ENCODE data around the gene MAP1LC3B2.

The MAP1LC3B2 gene

GRCh38 chr12:116558280-116559161 is 660 bp upstream of the MAP1LC3B2 start:
- no peak overlapping the region for H3K23ac ChIP-seq (ENCODE audit: low read length in 2 of 2)
- H3K4me3 ChIP-seq (ENCODE audit: insufficient read depth in 1 of 2, low read depth in 1 of 2, low read length in 2 of 2): no peak overlapping the region
- no peak overlapping the region for H2BK5ac ChIP-seq (ENCODE audit: low read depth, low read length, poor library complexity, severe bottlenecking)
- no peak for DNase-seq
- peak overlapping the region in 1 of 2 experiments; percentile 41 for H3K4ac ChIP-seq (ENCODE audit: low read depth in 1 of 2, low read length in 2 of 2)
- no peaks in the 10 kb centered on the region for H3K79me1 ChIP-seq (replicated peaks; ENCODE audit: low read length, poor library complexity, severe bottlenecking)
- H3K4me1 ChIP-seq (ENCODE audit: control insufficient read depth, insufficient read depth, low read depth, low read length): peaks cover 11% of the 10 kb centered on the region
- WGBS: 94% methylated on average over 21 of the region's 21 CpGs
- H2AFZ ChIP-seq (ENCODE audit: low read depth, low read length): no peak overlapping the region
- H3K4me2 ChIP-seq (ENCODE audit: low read length, poor library complexity, severe bottlenecking): no peak overlapping the region
- no peak overlapping the region for H3K27ac ChIP-seq (ENCODE audit: low read length, poor library complexity, severe bottlenecking)
- peak overlapping the region; percentile 72 to 84 for H2BK12ac ChIP-seq (ENCODE audit: low read length in 2 of 2)
- H3K18ac ChIP-seq (ENCODE audit: low read depth in 1 of 2, low read length in 2 of 2): peak overlapping the region; percentile 31 to 64
- peak overlapping the region; percentile 73 for H4K8ac ChIP-seq (ENCODE audit: low read length)
- H3K9ac ChIP-seq (ENCODE audit: low read length): peak overlapping the region; percentile 71
- H2BK15ac ChIP-seq (ENCODE audit: low read depth, poor library complexity, severe bottlenecking): no peak overlapping the region
- H3K36me3 ChIP-seq (ENCODE audit: control insufficient read depth in 1 of 2, insufficient read depth in 2 of 2, low read depth in 1 of 2, low read length in 2 of 2): no peaks in the 10 kb centered on the region
- no peak overlapping the region for H3K14ac ChIP-seq (ENCODE audit: low read length in 2 of 2)
- H2BK120ac ChIP-seq (ENCODE audit: low read depth, low read length): no peak overlapping the region
- H3K27me3 ChIP-seq (ENCODE audit: control insufficient read depth in 1 of 2, insufficient read depth in 1 of 2, low read length in 2 of 2): no peaks in the 10 kb centered on the region
- peak overlapping the region; percentile 19 for H4K91ac ChIP-seq (ENCODE audit: low read length)
- H3K9me3 ChIP-seq (ENCODE audit: control insufficient read depth, low read length): peaks cover 6% of the 10 kb centered on the region
- H2AK5ac ChIP-seq (ENCODE audit: low read length, severe bottlenecking): peak overlapping the region; percentile 29

GRCh38 chr12:116561181-116561821 is 2.1 kb downstream of the MAP1LC3B2 start:
- H2BK120ac ChIP-seq (ENCODE audit: low read depth, low read length): no peak overlapping the region
- no peak overlapping the region for H3K14ac ChIP-seq (ENCODE audit: low read length in 2 of 2)
- WGBS: 75% methylated on average over 6 of the region's 6 CpGs
- peak overlapping the region in 1 of 2 experiments; percentile 49 for H2BK12ac ChIP-seq (ENCODE audit: low read length in 2 of 2)
- H2BK15ac ChIP-seq (ENCODE audit: low read depth, poor library complexity, severe bottlenecking): no peak overlapping the region
- H4K91ac ChIP-seq (ENCODE audit: low read length): peak overlapping the region; percentile 2
- no peak overlapping the region for H2AFZ ChIP-seq (ENCODE audit: low read depth, low read length)
- no peak overlapping the region for H3K9ac ChIP-seq (ENCODE audit: low read length)
- H3K4me3 ChIP-seq (ENCODE audit: insufficient read depth in 1 of 2, low read depth in 1 of 2, low read length in 2 of 2): no peak overlapping the region
- H3K23ac ChIP-seq (ENCODE audit: low read length in 2 of 2): no peak overlapping the region
- H3K27me3 ChIP-seq (ENCODE audit: control insufficient read depth in 1 of 2, insufficient read depth in 1 of 2, low read length in 2 of 2): no peaks in the 10 kb centered on the region
- H3K9me3 ChIP-seq (ENCODE audit: control insufficient read depth, low read length): peaks cover 22% of the 10 kb centered on the region
- peak overlapping the region; percentile 55 for H2AK5ac ChIP-seq (ENCODE audit: low read length, severe bottlenecking)
- DNase-seq: no peak
- no peaks in the 10 kb centered on the region for H3K36me3 ChIP-seq (ENCODE audit: control insufficient read depth in 1 of 2, insufficient read depth in 2 of 2, low read depth in 1 of 2, low read length in 2 of 2)
- H4K8ac ChIP-seq (ENCODE audit: low read length): no peak overlapping the region
- no peaks in the 10 kb centered on the region for H3K79me1 ChIP-seq (replicated peaks; ENCODE audit: low read length, poor library complexity, severe bottlenecking)
- H3K18ac ChIP-seq (ENCODE audit: low read depth in 1 of 2, low read length in 2 of 2): no peak overlapping the region
- H3K27ac ChIP-seq (ENCODE audit: low read length, poor library complexity, severe bottlenecking): no peak overlapping the region
- peaks cover 11% of the 10 kb centered on the region for H3K4me1 ChIP-seq (ENCODE audit: control insufficient read depth, insufficient read depth, low read depth, low read length)
- H3K4ac ChIP-seq (ENCODE audit: low read depth in 1 of 2, low read length in 2 of 2): no peak overlapping the region
- no peak overlapping the region for H2BK5ac ChIP-seq (ENCODE audit: low read depth, low read length, poor library complexity, severe bottlenecking)
- no peak overlapping the region for H3K4me2 ChIP-seq (ENCODE audit: low read length, poor library complexity, severe bottlenecking)

DNA sequence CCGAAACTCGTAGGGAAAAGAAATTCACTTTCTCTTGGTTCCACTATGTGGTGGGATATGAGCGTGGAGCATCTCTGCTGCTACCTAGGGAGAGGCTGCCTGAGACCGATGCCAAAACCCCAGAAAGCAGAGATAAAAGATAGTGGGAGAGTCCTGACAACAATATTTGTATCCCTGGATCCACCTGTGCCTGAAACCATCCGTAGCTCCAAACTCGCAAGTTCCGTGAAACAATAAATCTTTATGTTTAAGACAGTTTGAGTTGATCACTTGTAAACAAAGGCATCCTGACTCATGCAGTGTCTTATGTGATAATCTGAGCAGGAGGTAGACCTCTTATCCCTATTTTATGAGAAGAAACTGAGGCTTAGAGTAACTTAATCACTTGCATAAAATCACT is 2.9 kb downstream of the MAP1LC3B2 start:
- DNase-seq: no peak
- Histone ChIP-seq H2BK12ac (ENCODE audit: low read length in 2 of 2) (no peak overlapping the region), H3K27me3 (ENCODE audit: control insufficient read depth in 1 of 2, insufficient read depth in 1 of 2, low read length in 2 of 2) (no peaks in the 10 kb centered on the region), H4K91ac (ENCODE audit: low read length) (no peak overlapping the region), H2AK5ac (ENCODE audit: low read length, severe bottlenecking) (peak overlapping the region; percentile 55), H3K4me2 (ENCODE audit: low read length, poor library complexity, severe bottlenecking) (no peak overlapping the region), H3K36me3 (ENCODE audit: control insufficient read depth in 1 of 2, insufficient read depth in 2 of 2, low read depth in 1 of 2, low read length in 2 of 2) (no peaks in the 10 kb centered on the region), H2BK120ac (ENCODE audit: low read depth, low read length) (no peak overlapping the region), H3K9ac (ENCODE audit: low read length) (no peak overlapping the region), H2AFZ (ENCODE audit: low read depth, low read length) (no peak overlapping the region), H3K18ac (ENCODE audit: low read depth in 1 of 2, low read length in 2 of 2) (no peak overlapping the region), H3K4ac (ENCODE audit: low read depth in 1 of 2, low read length in 2 of 2) (no peak overlapping the region), H3K4me1 (ENCODE audit: control insufficient read depth, insufficient read depth, low read depth, low read length) (peaks cover 11% of the 10 kb centered on the region), H3K79me1 (replicated peaks; ENCODE audit: low read length, poor library complexity, severe bottlenecking) (no peaks in the 10 kb centered on the region), H3K9me3 (ENCODE audit: control insufficient read depth, low read length) (peaks cover 22% of the 10 kb centered on the region), H4K8ac (ENCODE audit: low read length) (no peak overlapping the region), H3K23ac (ENCODE audit: low read length in 2 of 2) (no peak overlapping the region), H2BK5ac (ENCODE audit: low read depth, low read length, poor library complexity, severe bottlenecking) (no peak overlapping the region), H2BK15ac (ENCODE audit: low read depth, poor library complexity, severe bottlenecking) (no peak overlapping the region), H3K4me3 (ENCODE audit: insufficient read depth in 1 of 2, low read depth in 1 of 2, low read length in 2 of 2) (no peak overlapping the region), H3K14ac (ENCODE audit: low read length in 2 of 2) (no peak overlapping the region), H3K27ac (ENCODE audit: low read length, poor library complexity, severe bottlenecking) (no peak overlapping the region)
- 77% methylated on average over 7 of the region's 7 CpGs for WGBS

DNA sequence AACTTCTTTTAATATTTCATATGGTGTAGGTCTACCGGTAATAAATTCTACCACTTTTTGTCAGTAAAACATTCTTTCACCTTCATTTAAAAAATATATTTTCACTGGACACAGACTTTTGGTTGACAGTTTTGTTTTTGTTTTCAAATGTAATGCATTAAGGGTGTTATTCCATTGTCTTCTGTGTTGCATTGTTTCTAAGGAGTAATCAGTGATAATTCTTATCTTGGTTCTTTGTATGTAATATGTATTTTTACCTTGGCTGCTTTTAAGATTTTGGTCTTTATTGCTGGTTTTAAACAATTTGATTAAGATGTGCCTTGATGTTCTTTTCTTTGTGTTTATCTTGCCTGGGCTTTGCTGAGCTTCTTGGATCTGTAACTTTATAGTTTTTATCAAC is 4.1 kb downstream of the MAP1LC3B2 start:
- Histone ChIP-seq H3K27ac (ENCODE audit: low read length, poor library complexity, severe bottlenecking) (no peak overlapping the region), H3K27me3 (ENCODE audit: control insufficient read depth in 1 of 2, insufficient read depth in 1 of 2, low read length in 2 of 2) (no peaks in the 10 kb centered on the region), H2AFZ (ENCODE audit: low read depth, low read length) (no peak overlapping the region), H3K14ac (ENCODE audit: low read length in 2 of 2) (no peak overlapping the region), H3K4ac (ENCODE audit: low read depth in 1 of 2, low read length in 2 of 2) (no peak overlapping the region), H2BK5ac (ENCODE audit: low read depth, low read length, poor library complexity, severe bottlenecking) (no peak overlapping the region), H3K79me1 (replicated peaks; ENCODE audit: low read length, poor library complexity, severe bottlenecking) (no peaks in the 10 kb centered on the region), H3K4me1 (ENCODE audit: control insufficient read depth, insufficient read depth, low read depth, low read length) (peaks cover 8% of the 10 kb centered on the region), H2BK120ac (ENCODE audit: low read depth, low read length) (no peak overlapping the region), H3K4me3 (ENCODE audit: insufficient read depth in 1 of 2, low read depth in 1 of 2, low read length in 2 of 2) (no peak overlapping the region), H4K91ac (ENCODE audit: low read length) (no peak overlapping the region), H3K18ac (ENCODE audit: low read depth in 1 of 2, low read length in 2 of 2) (no peak overlapping the region), H2AK5ac (ENCODE audit: low read length, severe bottlenecking) (no peak overlapping the region), H3K23ac (ENCODE audit: low read length in 2 of 2) (no peak overlapping the region), H3K9me3 (ENCODE audit: control insufficient read depth, low read length) (peaks cover 22% of the 10 kb centered on the region), H3K36me3 (ENCODE audit: control insufficient read depth in 1 of 2, insufficient read depth in 2 of 2, low read depth in 1 of 2, low read length in 2 of 2) (no peaks in the 10 kb centered on the region), H2BK15ac (ENCODE audit: low read depth, poor library complexity, severe bottlenecking) (no peak overlapping the region), H4K8ac (ENCODE audit: low read length) (no peak overlapping the region), H2BK12ac (ENCODE audit: low read length in 2 of 2) (no peak overlapping the region), H3K4me2 (ENCODE audit: low read length, poor library complexity, severe bottlenecking) (no peak overlapping the region), H3K9ac (ENCODE audit: low read length) (no peak overlapping the region)
- DNase-seq: no peak
- whole genome bisulfite sequencing: no CpG with 5 or more reads among the region's 1 CpG
